K562 (cell line): ENCODE measurements around the gene SLC1A7. TPM values are rescaled to one million over a fixed set of nuclear protein-coding genes. Genes with fewer than 3 reads are reported as not detected.

Experiments
- CC2D1A ChIP-seq: fragments of 450-650 bp; IDR thresholded peaks from 2 replicates; pipeline ENCODE4 v1.6.1; 2017; ENCODE audit warnings: mild to moderate bottlenecking
- CEBPG ChIP-seq, 3 experiments: fragments of 200-800 bp in 1 of 3; sonication (Bioruptor generic) in 1 of 3; sonication (generic) in 1 of 3; formaldehyde crosslinking in 1 of 3; IDR thresholded peaks in 2 of 3; conservative IDR thresholded peaks in 1 of 3; 2 replicates each; pipeline versions ENCODE4 v1.6.1 to v1.8.0; 2016 to 2022; ENCODE audit warnings: missing compliant biosample characterization in 2 of 3, missing genetic modification characterization in 2 of 3, mild to moderate bottlenecking in 1 of 3, missing genetic modification reagents in 1 of 3
- CHCHD3 ChIP-seq: fragments of 250-450 bp; sonication (Bioruptor Pico); IDR thresholded peaks from 2 replicates; pipeline ENCODE4 v2.1.2; 2022; ENCODE audit warnings: mild to moderate bottlenecking
- HIVEP1 ChIP-seq: fragments of 250-450 bp; sonication (Bioruptor Pico); IDR thresholded peaks from 2 replicates; pipeline ENCODE4 v1.4.0; 2020; ENCODE audit warnings: mild to moderate bottlenecking
- HNRNPH1 ChIP-seq: fragments of 200-400 bp; formaldehyde crosslinking; optimal IDR thresholded peaks from 2 replicates; pipeline ENCODE3; 2017; ENCODE audit warnings: low read depth, mild to moderate bottlenecking, low read length, moderate library complexity
- KDM5B ChIP-seq: fragments of 200-600 bp; sonication (generic); IDR thresholded peaks from 2 replicates; pipeline ENCODE4 v1.6.1; 2012; ENCODE audit warnings: low read depth, mild to moderate bottlenecking, moderate library complexity, low read length, control low read depth, inconsistent platforms; ENCODE audit not compliant: insufficient replicate concordance
- KLF1 ChIP-seq: fragments of 450-650 bp; IDR thresholded peaks from 2 replicates; pipeline ENCODE4 v1.6.1; 2016; ENCODE audit warnings: missing genetic modification characterization, missing compliant biosample characterization
- MIER1 ChIP-seq: fragments of 450-650 bp; IDR thresholded peaks from 2 replicates; pipeline ENCODE4 v1.6.1; 2016; ENCODE audit warnings: antibody characterized with exemption, mild to moderate bottlenecking, low read depth
- POLR2G ChIP-seq: fragments of 200-400 bp; formaldehyde crosslinking; IDR thresholded peaks from 2 replicates; pipeline ENCODE4 v1.6.1; 2017; ENCODE audit warnings: low read depth, mild to moderate bottlenecking, antibody characterized with exemption, low read length, moderate library complexity
- ZKSCAN8 ChIP-seq: fragments of 200-800 bp; sonication (Bioruptor generic); IDR thresholded peaks from 2 replicates; pipeline ENCODE4 v1.6.1; 2016; ENCODE audit warnings: missing genetic modification characterization, missing compliant biosample characterization
- ZNF212 ChIP-seq: fragments of 450-650 bp; formaldehyde crosslinking; IDR thresholded peaks from 2 replicates; pipeline ENCODE4 v1.4.0; 2020; ENCODE audit warnings: mild to moderate bottlenecking
- ZNF584 ChIP-seq: fragments of 200-800 bp; sonication (Bioruptor generic); IDR thresholded peaks from 2 replicates; pipeline ENCODE4 v1.6.1; 2016; ENCODE audit warnings: low read depth, mild to moderate bottlenecking, missing genetic modification characterization, missing compliant biosample characterization
- polyA plus RNA-seq, 8 experiments: library from polyadenylated mRNA; depleted of rRNA in 4 of 8; stranded (reverse) in 5 of 8; unstranded in 3 of 8; fragments of >200 nt; fragmentation: Nextera tagmentation in 2 of 8; fragmentation: Illumina TruSeq in 1 of 8; extraction: Ambion mirVana in 2 of 8; extraction: Trizol in 1 of 8; gene quantifications; 2 replicates each; pipeline versions ENCODE4 v1.2.1 to v1.2.3, GENCODE V29; 2011 to 2014; ENCODE audit warnings: inconsistent platforms in 1 of 8, missing spikeins in 1 of 8
- total RNA-seq, 7 experiments: library from RNA; depleted of rRNA in 6 of 7; stranded (reverse); fragments of >200 nt in 6 of 7; fragmentation: Illumina TruSeq in 2 of 7; extraction: Trizol in 2 of 7; gene quantifications; 2 replicates each; pipeline versions ENCODE4 v1.2.1 to v1.2.3, GENCODE V29; 2011 to 2021; ENCODE audit warnings: low replicate concordance in 1 of 7
- TF ChIP-seq, protein P1 (sequence below): fragments of 250-450 bp; sonication (Bioruptor Pico); IDR thresholded peaks from 2 replicates; pipeline ENCODE4 v1.4.0; 2020; ENCODE audit warnings: mild to moderate bottlenecking, moderate library complexity
- TF ChIP-seq, protein P2 (sequence below): sonication (generic); formaldehyde crosslinking; IDR thresholded peaks from 2 replicates; pipeline ENCODE4 v1.8.0; 2022; ENCODE audit warnings: missing genetic modification reagents, mild to moderate bottlenecking, borderline replicate concordance
- TF ChIP-seq, protein P3 (sequence below): fragments of 250-450 bp; sonication (Bioruptor Pico); IDR thresholded peaks from 2 replicates; pipeline ENCODE4 v1.8.0; 2021; ENCODE audit warnings: borderline replicate concordance, mild to moderate bottlenecking, moderate library complexity; ENCODE audit not compliant: poor library complexity, severe bottlenecking
- TF ChIP-seq, protein P4 (sequence below): fragments of 450-650 bp; IDR thresholded peaks from 2 replicates; pipeline ENCODE4 v1.6.1; 2016

The SLC1A7 gene
- total and polyA plus RNA-seq, 9 of the 15 experiments (the other 6 are each of a cell fraction or from before 2014, with no cell fraction given), result 0.07 TPM; not detected in 8

DNA sequence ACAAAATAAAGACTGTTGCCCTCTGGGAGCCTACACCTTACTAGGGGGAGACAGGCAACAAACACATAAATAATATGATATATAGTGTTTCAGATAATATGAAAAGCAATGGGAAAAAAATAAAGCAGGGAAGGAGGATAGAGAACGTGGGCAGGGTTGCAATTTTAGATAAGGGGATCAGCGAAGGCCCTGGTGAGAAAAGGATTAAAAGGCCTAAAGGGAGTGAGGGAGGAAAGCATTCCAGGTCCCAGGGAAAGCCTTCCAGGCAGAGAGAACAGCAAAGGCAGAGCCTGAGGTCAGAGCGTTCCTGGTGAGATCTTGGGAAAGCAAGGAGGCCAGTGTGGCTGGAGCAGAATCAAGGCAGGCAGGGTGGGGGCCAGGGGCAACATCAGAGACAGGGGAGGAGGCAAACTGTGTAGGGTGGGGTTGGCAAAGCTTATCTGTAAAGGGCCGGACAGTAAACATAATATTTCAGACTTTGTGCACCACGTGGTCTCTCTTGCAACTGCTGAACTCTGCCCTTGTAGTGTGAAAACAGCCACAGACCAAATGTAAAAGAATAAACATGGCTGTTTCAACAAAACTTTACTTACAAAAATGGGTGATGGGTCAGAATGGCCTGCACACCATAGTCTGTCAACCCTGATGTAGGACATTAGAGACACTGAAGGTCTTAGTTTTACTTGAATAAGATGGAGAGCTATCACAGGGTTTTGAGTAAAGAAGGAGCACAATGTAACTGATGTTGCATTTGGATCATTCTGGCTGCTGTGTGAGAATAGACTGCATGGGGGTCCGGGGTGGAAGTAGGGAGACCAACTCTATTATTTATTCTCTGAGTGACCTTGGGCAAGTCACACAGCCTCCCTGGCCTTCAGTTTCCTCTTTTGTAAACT, 40.9 kb upstream of the SLC1A7 start (continued):
- TF ChIP-seq KLF1, result peak; percentile 33; the same call in 1 of the 2 replicates
- TF ChIP-seq ZKSCAN8 (CRISPR knock-in tag), result 0 out of 2 replicates have a peak, but pooled peaks have one; percentile 53
- TF ChIP-seq ZNF212 (CRISPR knock-in tag), result no peak
- no peak for TF ChIP-seq POLR2G
- TF ChIP-seq, protein P1, sequence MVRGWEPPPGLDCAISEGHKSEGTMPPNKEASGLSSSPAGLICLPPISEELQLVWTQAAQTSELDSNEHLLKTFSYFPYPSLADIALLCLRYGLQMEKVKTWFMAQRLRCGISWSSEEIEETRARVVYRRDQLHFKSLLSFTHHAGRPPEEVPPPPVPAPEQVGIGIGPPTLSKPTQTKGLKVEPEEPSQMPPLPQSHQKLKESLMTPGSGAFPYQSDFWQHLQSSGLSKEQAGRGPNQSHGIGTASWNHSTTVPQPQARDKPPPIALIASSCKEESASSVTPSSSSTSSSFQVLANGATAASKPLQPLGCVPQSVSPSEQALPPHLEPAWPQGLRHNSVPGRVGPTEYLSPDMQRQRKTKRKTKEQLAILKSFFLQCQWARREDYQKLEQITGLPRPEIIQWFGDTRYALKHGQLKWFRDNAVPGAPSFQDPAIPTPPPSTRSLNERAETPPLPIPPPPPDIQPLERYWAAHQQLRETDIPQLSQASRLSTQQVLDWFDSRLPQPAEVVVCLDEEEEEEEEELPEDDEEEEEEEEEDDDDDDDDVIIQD (CRISPR knock-in tag), result no peak
- TF ChIP-seq, protein P2, sequence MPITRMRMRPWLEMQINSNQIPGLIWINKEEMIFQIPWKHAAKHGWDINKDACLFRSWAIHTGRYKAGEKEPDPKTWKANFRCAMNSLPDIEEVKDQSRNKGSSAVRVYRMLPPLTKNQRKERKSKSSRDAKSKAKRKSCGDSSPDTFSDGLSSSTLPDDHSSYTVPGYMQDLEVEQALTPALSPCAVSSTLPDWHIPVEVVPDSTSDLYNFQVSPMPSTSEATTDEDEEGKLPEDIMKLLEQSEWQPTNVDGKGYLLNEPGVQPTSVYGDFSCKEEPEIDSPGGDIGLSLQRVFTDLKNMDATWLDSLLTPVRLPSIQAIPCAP (CRISPR knock-in tag), result no peak
- no peak for TF ChIP-seq ZNF584 (CRISPR knock-in tag)
- no peak for TF ChIP-seq CEBPG (CRISPR knock-in tag; IDR thresholded peaks at IDR 0.05)
- TF ChIP-seq CEBPG (tag; conservative IDR thresholded peaks at IDR 0.05 in 1 of 2, IDR thresholded peaks at IDR 0.05 in 1 of 2), result no peak
- TF ChIP-seq CHCHD3 (CRISPR knock-in tag), result no peak
- TF ChIP-seq HIVEP1 (CRISPR knock-in tag), result no peak
- no peak for TF ChIP-seq CC2D1A
- no peak for TF ChIP-seq KDM5B
- TF ChIP-seq, protein P3, sequence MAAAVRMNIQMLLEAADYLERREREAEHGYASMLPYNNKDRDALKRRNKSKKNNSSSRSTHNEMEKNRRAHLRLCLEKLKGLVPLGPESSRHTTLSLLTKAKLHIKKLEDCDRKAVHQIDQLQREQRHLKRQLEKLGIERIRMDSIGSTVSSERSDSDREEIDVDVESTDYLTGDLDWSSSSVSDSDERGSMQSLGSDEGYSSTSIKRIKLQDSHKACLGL (CRISPR knock-in tag), result no peak
- TF ChIP-seq HNRNPH1, result no peak
- TF ChIP-seq, protein P4, sequence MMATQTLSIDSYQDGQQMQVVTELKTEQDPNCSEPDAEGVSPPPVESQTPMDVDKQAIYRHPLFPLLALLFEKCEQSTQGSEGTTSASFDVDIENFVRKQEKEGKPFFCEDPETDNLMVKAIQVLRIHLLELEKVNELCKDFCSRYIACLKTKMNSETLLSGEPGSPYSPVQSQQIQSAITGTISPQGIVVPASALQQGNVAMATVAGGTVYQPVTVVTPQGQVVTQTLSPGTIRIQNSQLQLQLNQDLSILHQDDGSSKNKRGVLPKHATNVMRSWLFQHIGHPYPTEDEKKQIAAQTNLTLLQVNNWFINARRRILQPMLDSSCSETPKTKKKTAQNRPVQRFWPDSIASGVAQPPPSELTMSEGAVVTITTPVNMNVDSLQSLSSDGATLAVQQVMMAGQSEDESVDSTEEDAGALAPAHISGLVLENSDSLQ, result peak; percentile 43; the same call in 1 of the 2 replicates
- TF ChIP-seq MIER1, result no peak
